Iris pigment epithelial cell (primary cell): ENCODE data around the gene SIPA1L3.

Experiments
- DNase-seq: peaks from one replicate; pipeline ENCODE4 v3.0.0-alpha.2; 2011; ENCODE audit warnings: low read depth

Gene SIPA1L3

GRCh38 chr19:37948362-37948761 lies 41.4 kb downstream of the SIPA1L3 start:
- no peak for DNase-seq

- no peak for DNase-seq
These were observed 43.6 kb downstream of the SIPA1L3 start for GRCh38 chr19:37950471-37951175.

- no peak for DNase-seq
These were observed 44.8 kb downstream of the SIPA1L3 start for GRCh38 chr19:37951816-37952210.

- DNase-seq, result peak; percentile 45
These were observed 46.3 kb downstream of the SIPA1L3 start for GRCh38 chr19:37953171-37953917.

- DNase-seq, result no peak
These were observed 46.9 kb downstream of the SIPA1L3 start for GRCh38 chr19:37953918-37954303.

GRCh38 chr19:37954421-37954874 lies 47.4 kb downstream of the SIPA1L3 start:
- no peak for DNase-seq

- no peak for DNase-seq
These were observed 49.0 kb downstream of the SIPA1L3 start for GRCh38 chr19:37955986-37956385.

GRCh38 chr19:37957176-37957575 lies 50.2 kb downstream of the SIPA1L3 start:
- DNase-seq, result no peak

- DNase-seq, result no peak
These were observed 52.7 kb downstream of the SIPA1L3 start for GRCh38 chr19:37959665-37960114.

- no peak for DNase-seq
These were observed 54.2 kb downstream of the SIPA1L3 start for GRCh38 chr19:37961198-37961597.

GRCh38 chr19:37963190-37963936 lies 56.4 kb downstream of the SIPA1L3 start:
- peak; percentile 64 for DNase-seq

GRCh38 chr19:37964109-37964508 lies 57.1 kb downstream of the SIPA1L3 start:
- DNase-seq, result peak; percentile 57

GRCh38 chr19:37966211-37966661 lies 59.2 kb downstream of the SIPA1L3 start:
- DNase-seq, result no peak

GRCh38 chr19:37966662-37967231 lies 59.7 kb downstream of the SIPA1L3 start:
- no peak for DNase-seq

GRCh38 chr19:37969695-37970094 lies 62.7 kb downstream of the SIPA1L3 start:
- DNase-seq, result no peak

- DNase-seq, result no peak
These were observed 63.7 kb downstream of the SIPA1L3 start for GRCh38 chr19:37970699-37971098.

- DNase-seq, result no peak
These were observed 65.8 kb downstream of the SIPA1L3 start for GRCh38 chr19:37972803-37973202.

- DNase-seq, result no peak
These were observed 66.7 kb downstream of the SIPA1L3 start for GRCh38 chr19:37973666-37974065.

- DNase-seq, result no peak
These were observed 68.1 kb downstream of the SIPA1L3 start for GRCh38 chr19:37975071-37975470.

- no peak for DNase-seq
These were observed 68.8 kb downstream of the SIPA1L3 start for GRCh38 chr19:37975596-37976515.

- no peak for DNase-seq
These were observed 70.4 kb downstream of the SIPA1L3 start for GRCh38 chr19:37977391-37977790.
